Measurements from ENCODE around the gene CASTOR2.
"Not testable (repeated sequence)": the region's sequence is repeated elsewhere in the genome, so short reads cannot be mapped to it uniquely, and the experiment has no call there.

DNA sequence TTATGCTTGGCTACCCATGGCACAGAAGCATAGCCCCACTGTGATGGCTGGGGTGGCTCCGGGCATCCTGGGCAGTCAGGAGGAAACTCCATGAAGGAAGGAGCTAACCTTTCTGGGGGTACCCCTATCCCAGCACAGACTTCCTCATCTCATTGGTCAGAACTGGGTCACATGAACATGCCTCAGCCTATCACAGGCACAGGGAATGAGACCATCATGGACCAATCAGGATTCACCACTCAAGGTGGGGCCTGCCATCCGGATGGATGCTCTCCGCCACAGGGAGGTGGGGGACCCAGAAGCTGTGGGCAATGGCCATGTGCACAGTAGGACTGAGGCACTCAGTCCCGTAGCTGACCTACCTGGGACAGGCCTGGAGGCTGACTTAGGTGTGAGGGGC is 6.9 kb downstream of the CASTOR2 start:
- not testable (repeated sequence) for TF ChIP-seq CTCF, POLR2A (IDR thresholded peaks at IDR 0.05)

Measured in body of pancreas (tissue), 4 donors.